H9 (cell line): ENCODE measurements around the gene ASPSCR1. TPM values are rescaled to one million over a fixed set of nuclear protein-coding genes. Genes with fewer than 3 reads are reported as not detected.

Experiments used
- DNase-seq: peaks from one replicate; pipeline ENCODE4 v3.0.0-alpha.2; 2017
- H2AFZ ChIP-seq: one replicate; pipeline ENCODE4 v1.6.1; 2013; ENCODE audit warnings: mild to moderate bottlenecking, low read length, control low read depth, moderate library complexity
- H2AK5ac ChIP-seq: 2 replicates; pipeline ENCODE4 v1.6.1; 2013; ENCODE audit warnings: low read length, control low read depth, mixed read lengths; ENCODE audit not compliant: insufficient read length
- H2BK120ac ChIP-seq: one replicate; pipeline ENCODE4 v1.6.1; 2013; ENCODE audit warnings: low read depth, mild to moderate bottlenecking, low read length, control low read depth, inconsistent platforms; ENCODE audit not compliant: poor library complexity, severe bottlenecking
- H2BK12ac ChIP-seq: 2 replicates; pipeline ENCODE4 v1.6.1; 2013; ENCODE audit warnings: low read length, control low read depth, mixed read lengths, low read depth; ENCODE audit not compliant: insufficient read length
- H2BK15ac ChIP-seq: 2 replicates; pipeline ENCODE4 v1.6.1; 2013; ENCODE audit warnings: low read depth, low read length, control low read depth
- H2BK20ac ChIP-seq: one replicate; pipeline ENCODE4 v1.6.1; 2013; ENCODE audit warnings: low read depth, mild to moderate bottlenecking, low read length, control low read depth, inconsistent platforms; ENCODE audit not compliant: poor library complexity, severe bottlenecking
- H2BK5ac ChIP-seq: 2 replicates; pipeline ENCODE4 v1.6.1; 2013; ENCODE audit warnings: low read length, control low read depth, mixed read lengths; ENCODE audit not compliant: insufficient read length
- H3K14ac ChIP-seq: 2 replicates; pipeline ENCODE4 v1.6.1; 2013; ENCODE audit warnings: low read length, control low read depth; ENCODE audit not compliant: insufficient read depth
- H3K18ac ChIP-seq: 2 replicates; pipeline ENCODE4 v1.6.1; 2013; ENCODE audit warnings: low read depth, mild to moderate bottlenecking, mixed read lengths, low read length, control low read depth; ENCODE audit not compliant: insufficient read length
- H3K23ac ChIP-seq: 2 replicates; pipeline ENCODE4 v1.6.1; 2013; ENCODE audit warnings: low read length, control low read depth, mixed read lengths, low read depth; ENCODE audit not compliant: insufficient read length
- H3K23me2 ChIP-seq: 2 replicates; pipeline ENCODE4 v1.6.1; 2013; ENCODE audit warnings: low read depth, mild to moderate bottlenecking, mixed read lengths, low read length, control low read depth; ENCODE audit not compliant: insufficient read length, poor library complexity, severe bottlenecking
- H3K27ac ChIP-seq: 2 replicates; pipeline ENCODE4 v1.5.1; 2013; ENCODE audit warnings: low read length, control low read depth, mixed read lengths, low read depth; ENCODE audit not compliant: insufficient read length
- H3K27me3 ChIP-seq: 2 replicates; pipeline ENCODE4 v1.6.1; 2013; ENCODE audit warnings: low read length, control low read depth, inconsistent platforms; ENCODE audit not compliant: insufficient read depth
- H3K4ac ChIP-seq: 2 replicates; pipeline ENCODE4 v1.6.1; 2013; ENCODE audit warnings: low read depth, mild to moderate bottlenecking, control low read depth, inconsistent platforms, low read length, moderate library complexity
- H3K4me1 ChIP-seq: 2 replicates; pipeline ENCODE4 v1.6.1; 2013; ENCODE audit warnings: low read length, control low read depth, inconsistent platforms; ENCODE audit not compliant: insufficient read depth
- H3K4me2 ChIP-seq: 2 replicates; pipeline ENCODE4 v1.6.1; 2013; ENCODE audit warnings: low read length, control low read depth, mixed read lengths; ENCODE audit not compliant: insufficient read length, insufficient read depth
- H3K56ac ChIP-seq: 2 replicates; pipeline ENCODE4 v1.6.1; 2013; ENCODE audit warnings: low read depth, mild to moderate bottlenecking, mixed read lengths, low read length, control low read depth; ENCODE audit not compliant: insufficient read length
- H3K79me1 ChIP-seq: 2 replicates; pipeline ENCODE4 v1.6.1; 2013; ENCODE audit warnings: low read depth, mild to moderate bottlenecking, moderate library complexity, low read length, control low read depth, inconsistent platforms; ENCODE audit not compliant: insufficient read depth, poor library complexity, severe bottlenecking
- H3K79me2 ChIP-seq: 2 replicates; pipeline ENCODE4 v1.6.1; 2013; ENCODE audit warnings: low read length, control low read depth, inconsistent platforms; ENCODE audit not compliant: insufficient read depth
- H3K9ac ChIP-seq: 2 replicates; pipeline ENCODE4 v1.6.1; 2013; ENCODE audit warnings: low read length, control low read depth, mixed read lengths; ENCODE audit not compliant: insufficient read length; ENCODE audit errors: extremely low read depth
- H3K9me3 ChIP-seq: one replicate; pipeline ENCODE4 v1.6.1; 2013; ENCODE audit warnings: low read depth, low read length, inconsistent platforms; ENCODE audit not compliant: control insufficient read depth
- H3T11ph ChIP-seq: one replicate; pipeline ENCODE4 v1.6.1; 2013; ENCODE audit warnings: mild to moderate bottlenecking, low read length, control low read depth, inconsistent platforms
- H4K20me1 ChIP-seq: one replicate; pipeline ENCODE4 v1.6.1; 2013; ENCODE audit not compliant: control insufficient read depth, insufficient read length, insufficient read depth
- H4K5ac ChIP-seq: 2 replicates; pipeline ENCODE4 v1.6.1; 2013; ENCODE audit warnings: low read depth, mild to moderate bottlenecking, mixed read lengths, low read length, control low read depth; ENCODE audit not compliant: insufficient read length
- H4K8ac ChIP-seq: replicated peaks from 2 replicates; pipeline ENCODE4 v1.6.1; 2013; ENCODE audit warnings: low read length, control low read depth, mixed read lengths, low read depth; ENCODE audit not compliant: insufficient read length
- H4K91ac ChIP-seq: 2 replicates; pipeline ENCODE4 v1.6.1; 2013; ENCODE audit warnings: low read depth, mild to moderate bottlenecking, moderate library complexity, mixed read lengths, low read length, control low read depth; ENCODE audit not compliant: insufficient read length
- H3K27ac Mint-ChIP-seq, 3 experiments: 2 replicates in 2 of 3; 3 replicates in 1 of 3; pipeline ENCODE4 v1.8.0; 2020 to 2021; ENCODE audit warnings: mixed read lengths in 3 of 3, mild to moderate bottlenecking in 1 of 3, moderate library complexity in 1 of 3
- H3K27me3 Mint-ChIP-seq: 2 replicates; pipeline ENCODE4 v1.8.0; 2021; ENCODE audit warnings: low read depth, mild to moderate bottlenecking, moderate library complexity, mixed read lengths
- H3K36me3 Mint-ChIP-seq, 3 experiments: 2 replicates in 2 of 3; 3 replicates in 1 of 3; pipeline ENCODE4 v1.8.0; 2020 to 2021; ENCODE audit warnings: low read depth in 3 of 3, mixed read lengths in 3 of 3; ENCODE audit not compliant: insufficient read depth in 1 of 3
- H3K4me1 Mint-ChIP-seq, 2 experiments: 2 replicates each; pipeline ENCODE4 v1.8.0; 2020; ENCODE audit warnings: mixed read lengths in 2 of 2
- H3K4me3 Mint-ChIP-seq, 2 experiments: 2 replicates in 1 of 2; 3 replicates in 1 of 2; pipeline ENCODE4 v1.8.0; 2020 to 2021; ENCODE audit warnings: mild to moderate bottlenecking in 2 of 2, mixed read lengths in 2 of 2, moderate library complexity in 1 of 2
- H3K9me3 Mint-ChIP-seq, 2 experiments: 2 replicates in 1 of 2; 3 replicates in 1 of 2; pipeline ENCODE4 v1.8.0; 2020; ENCODE audit warnings: mild to moderate bottlenecking in 2 of 2, mixed read lengths in 2 of 2, moderate library complexity in 1 of 2
- CTCF ChIP-seq: fragments of 200-600 bp; sonication (generic); conservative IDR thresholded peaks from 3 replicates; pipeline ENCODE4 v1.8.0; 2021; ENCODE audit warnings: antibody characterized with exemption, mild to moderate bottlenecking
- WGBS: extraction: QIAGEN DNeasy Blood & Tissue Kit; methylation state at CpG from one replicate; pipeline ENCODE4 v1.1.7; 2013; ENCODE audit warnings: missing lambda C conversion rate, low lambda C conversion rate, mixed read lengths; ENCODE audit not compliant: insufficient read length; ENCODE audit errors: extremely low coverage; 5-methylcytosine and 5-hydroxymethylcytosine counted together
- total RNA-seq: library from RNA; stranded (reverse); gene quantifications from 2 replicates; pipeline ENCODE4 v1.2.1, GENCODE V29; 2021

ASPSCR1 gene
- total RNA-seq, 1 experiment from 2014 or later, result 50.9 TPM

- Histone ChIP-seq H2BK12ac (no peak overlapping the region), H4K8ac (no peak overlapping the region), H3K79me2 (no peaks in the 10 kb centered on the region), H2BK5ac (no peak overlapping the region), H3K4me1 (no peaks in the 10 kb centered on the region; the same call in 1 of the 2 replicates), H3T11ph (no peak overlapping the region), H3K79me1 (no peaks in the 10 kb centered on the region), H2AK5ac (no peak overlapping the region), H3K56ac (no peak overlapping the region), H4K5ac (no peak overlapping the region), H3K9ac (no peak overlapping the region), H3K27me3 (no peaks in the 10 kb centered on the region), H4K20me1 (no peaks in the 10 kb centered on the region), H3K23ac (no peak overlapping the region), H3K18ac (no peak overlapping the region), H3K14ac (no peak overlapping the region; the same call in 1 of the 2 replicates), H3K27ac (no peak overlapping the region), H4K91ac (no peak overlapping the region), H3K4me2 (no peak overlapping the region), H3K4ac (no peak overlapping the region), H2AFZ (no peak overlapping the region), H3K23me2 (no peaks in the 10 kb centered on the region), H2BK20ac (no peak overlapping the region), H3K9me3 (no peaks in the 10 kb centered on the region), H2BK120ac (no peak overlapping the region), H2BK15ac (no peak overlapping the region)
- WGBS, result no CpG with 5 or more reads among the region's 39 CpGs
- Mint-ChIP-seq H3K27me3 (no peaks in the 10 kb centered on the region), H3K4me3 (no peak overlapping the region), H3K36me3 (peaks cover 0 to 13% (median 13%) of the 10 kb centered on the region in 3 experiments; a peak in 6 of 7 replicates), H3K4me1 (peaks cover 21 to 37% of the 10 kb centered on the region in 2 experiments), H3K27ac (no peak overlapping the region), H3K9me3 (no peaks in the 10 kb centered on the region)
- DNase-seq, result no peak
- no peak for TF ChIP-seq CTCF
Measured at GRCh38 chr17:81994593-81995462, 17.4 kb downstream of the ASPSCR1 start.
